ENCODE measurements around the gene TNFRSF25.

GRCh38 chr1:6484826-6485167 lies 18.8 kb upstream of the TNFRSF25 start:
- no peak for TF ChIP-seq CTCF (IDR thresholded peaks at IDR 0.05)
- TF ChIP-seq RCOR1 (IDR thresholded peaks at IDR 0.05; ENCODE audit: low read length), result no peak
- TF ChIP-seq CHD2 (IDR thresholded peaks at IDR 0.05; ENCODE audit: low read length, partially characterized antibody), result no peak
- no peak for TF ChIP-seq REST (IDR thresholded peaks at IDR 0.05; ENCODE audit: low read depth, low read length)
- no peak for TF ChIP-seq GABPA (IDR thresholded peaks at IDR 0.05; ENCODE audit: low read depth)
- no peak for TF ChIP-seq MXI1 (IDR thresholded peaks at IDR 0.05; ENCODE audit: low read depth, low read length)
- TF ChIP-seq NFIC (IDR thresholded peaks at IDR 0.05; ENCODE audit: borderline replicate concordance), result no peak
- no peak for TF ChIP-seq IRF3 (IDR thresholded peaks at IDR 0.05; ENCODE audit: low read depth, low read length)
- no peak for TF ChIP-seq SIN3A (IDR thresholded peaks at IDR 0.05; ENCODE audit: borderline replicate concordance, low read depth, low read length)
